ENCODE measurements around the gene SLC8A1. TPM values are rescaled to one million over a fixed set of nuclear protein-coding genes. Genes with fewer than 3 reads are reported as not detected.

Gene SLC8A1
- total RNA-seq, 1 donor from 2014 or later = 4.2 TPM

DNA sequence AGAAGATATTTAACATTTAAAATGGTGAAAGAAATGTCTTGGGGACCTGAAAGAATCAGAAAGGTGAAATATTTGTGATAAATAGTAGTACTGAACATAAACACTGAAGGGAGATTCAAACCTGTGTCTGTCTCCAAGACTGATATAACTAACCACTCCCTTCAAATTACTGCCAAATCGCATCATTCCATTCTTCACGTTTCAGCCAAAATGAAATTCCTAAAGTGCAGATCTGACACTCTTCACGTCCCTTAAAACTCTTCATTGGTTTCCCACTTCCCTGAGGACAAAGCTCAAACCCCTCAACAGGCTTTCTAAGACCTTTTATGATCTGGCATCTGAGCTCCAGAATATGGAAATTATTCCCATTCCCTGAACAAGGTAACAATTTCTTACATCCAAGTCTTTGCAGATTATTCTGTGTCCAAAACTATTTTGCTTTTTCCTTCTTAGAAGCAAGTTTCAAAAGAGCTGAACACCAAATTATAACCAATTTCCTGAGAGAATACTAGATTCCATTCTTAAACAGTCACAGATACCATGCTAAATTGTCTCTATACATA is 18.9 kb downstream of the SLC8A1 start:
- Mint-ChIP-seq H3K4me1 (no peaks in the 10 kb centered on the region), H3K27ac (ENCODE audit: unreplicated experiment) (no peak overlapping the region), H3K4me3 (no peak overlapping the region), H3K9me3 (no peaks in the 10 kb centered on the region), H3K36me3 (ENCODE audit: low read depth) (no peaks in the 10 kb centered on the region), H3K27me3 (ENCODE audit: low read depth) (no peaks in the 10 kb centered on the region)
- TF ChIP-seq, protein P1, sequence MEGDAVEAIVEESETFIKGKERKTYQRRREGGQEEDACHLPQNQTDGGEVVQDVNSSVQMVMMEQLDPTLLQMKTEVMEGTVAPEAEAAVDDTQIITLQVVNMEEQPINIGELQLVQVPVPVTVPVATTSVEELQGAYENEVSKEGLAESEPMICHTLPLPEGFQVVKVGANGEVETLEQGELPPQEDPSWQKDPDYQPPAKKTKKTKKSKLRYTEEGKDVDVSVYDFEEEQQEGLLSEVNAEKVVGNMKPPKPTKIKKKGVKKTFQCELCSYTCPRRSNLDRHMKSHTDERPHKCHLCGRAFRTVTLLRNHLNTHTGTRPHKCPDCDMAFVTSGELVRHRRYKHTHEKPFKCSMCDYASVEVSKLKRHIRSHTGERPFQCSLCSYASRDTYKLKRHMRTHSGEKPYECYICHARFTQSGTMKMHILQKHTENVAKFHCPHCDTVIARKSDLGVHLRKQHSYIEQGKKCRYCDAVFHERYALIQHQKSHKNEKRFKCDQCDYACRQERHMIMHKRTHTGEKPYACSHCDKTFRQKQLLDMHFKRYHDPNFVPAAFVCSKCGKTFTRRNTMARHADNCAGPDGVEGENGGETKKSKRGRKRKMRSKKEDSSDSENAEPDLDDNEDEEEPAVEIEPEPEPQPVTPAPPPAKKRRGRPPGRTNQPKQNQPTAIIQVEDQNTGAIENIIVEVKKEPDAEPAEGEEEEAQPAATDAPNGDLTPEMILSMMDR (conservative IDR thresholded peaks at IDR 0.05) = no peak
- no peak for DNase-seq (ENCODE audit: low read depth, low spot score)

- Mint-ChIP-seq H3K27ac (ENCODE audit: unreplicated experiment) (no peak overlapping the region), H3K4me1 (no peaks in the 10 kb centered on the region), H3K27me3 (ENCODE audit: low read depth) (no peaks in the 10 kb centered on the region), H3K9me3 (no peaks in the 10 kb centered on the region), H3K4me3 (no peak overlapping the region), H3K36me3 (ENCODE audit: low read depth) (no peaks in the 10 kb centered on the region)
- no peak for DNase-seq (ENCODE audit: low read depth, low spot score)
- TF ChIP-seq, protein P1 (conservative IDR thresholded peaks at IDR 0.05) = no peak
Measured at GRCh38 chr2:40431600-40431955, 20.3 kb downstream of the SLC8A1 start.

DNA sequence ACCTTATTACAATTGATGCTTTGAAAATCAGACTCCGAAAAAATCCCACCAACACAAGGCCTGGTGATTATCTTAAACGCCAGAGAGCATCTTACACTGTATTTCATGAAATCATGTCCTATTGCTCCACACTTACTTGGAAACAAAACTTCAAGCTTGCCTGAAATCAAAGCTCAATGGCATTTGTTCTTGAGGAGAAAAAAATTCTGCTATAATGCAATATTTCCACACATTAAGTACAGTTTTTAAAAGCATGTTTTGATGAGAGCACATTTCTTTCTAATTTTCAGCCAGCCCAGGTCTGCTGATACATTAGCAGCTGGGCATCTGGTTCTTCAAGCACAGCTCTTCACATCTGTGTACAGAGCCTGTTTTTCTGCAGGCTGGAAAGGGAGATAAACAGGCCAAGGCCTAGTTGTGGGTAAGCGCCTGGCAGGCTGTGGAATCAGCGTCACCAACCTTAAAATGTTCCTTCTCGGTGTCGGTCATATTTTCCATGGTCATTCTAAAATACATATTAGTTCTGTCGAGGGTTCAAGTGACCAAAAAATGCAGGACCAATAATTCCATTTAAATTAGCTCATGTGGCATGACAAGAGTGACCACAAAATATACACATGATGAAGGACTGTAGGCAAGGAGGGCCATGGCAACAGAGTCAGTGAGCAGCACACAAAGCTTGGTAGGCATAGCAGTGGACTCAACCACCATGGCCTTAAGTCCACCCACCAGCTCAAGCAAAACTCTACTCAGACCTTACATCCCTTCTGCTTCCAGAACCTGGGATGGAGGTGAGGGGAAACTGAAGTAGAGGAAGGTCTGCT is 20.9 kb downstream of the SLC8A1 start:
- Mint-ChIP-seq H3K9me3 (no peaks in the 10 kb centered on the region), H3K27ac (ENCODE audit: unreplicated experiment) (no peak overlapping the region), H3K4me1 (no peaks in the 10 kb centered on the region), H3K36me3 (ENCODE audit: low read depth) (no peaks in the 10 kb centered on the region), H3K4me3 (no peak overlapping the region), H3K27me3 (ENCODE audit: low read depth) (no peaks in the 10 kb centered on the region)
- TF ChIP-seq, protein P1 (conservative IDR thresholded peaks at IDR 0.05) = no peak
- DNase-seq (ENCODE audit: low read depth, low spot score) = no peak

DNA sequence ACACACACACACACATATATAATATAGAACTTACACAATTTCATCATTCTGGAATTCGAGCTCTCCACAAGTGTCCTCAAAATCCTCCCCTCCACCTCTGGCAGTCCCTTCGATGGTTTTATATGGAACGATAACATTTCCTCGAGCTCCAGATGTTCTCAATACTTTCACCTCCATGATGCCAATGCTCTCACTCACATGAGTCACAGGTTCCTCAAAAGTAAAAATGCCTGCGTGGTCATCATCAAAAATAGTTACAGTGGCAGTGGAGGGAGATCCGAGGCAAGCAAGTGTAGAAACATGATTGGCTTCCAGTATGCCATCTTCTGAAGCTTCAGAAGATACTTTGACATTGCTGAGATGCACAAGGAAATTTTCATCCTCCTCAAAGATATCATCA is 23.5 kb downstream of the SLC8A1 start:
- TF ChIP-seq, protein P1 (conservative IDR thresholded peaks at IDR 0.05) = no peak
- Mint-ChIP-seq H3K27me3 (ENCODE audit: low read depth) (no peaks in the 10 kb centered on the region), H3K4me3 (no peak overlapping the region), H3K9me3 (no peaks in the 10 kb centered on the region), H3K36me3 (ENCODE audit: low read depth) (no peaks in the 10 kb centered on the region), H3K4me1 (no peaks in the 10 kb centered on the region), H3K27ac (ENCODE audit: unreplicated experiment) (no peak overlapping the region)
- DNase-seq (ENCODE audit: low read depth, low spot score) = no peak

DNA sequence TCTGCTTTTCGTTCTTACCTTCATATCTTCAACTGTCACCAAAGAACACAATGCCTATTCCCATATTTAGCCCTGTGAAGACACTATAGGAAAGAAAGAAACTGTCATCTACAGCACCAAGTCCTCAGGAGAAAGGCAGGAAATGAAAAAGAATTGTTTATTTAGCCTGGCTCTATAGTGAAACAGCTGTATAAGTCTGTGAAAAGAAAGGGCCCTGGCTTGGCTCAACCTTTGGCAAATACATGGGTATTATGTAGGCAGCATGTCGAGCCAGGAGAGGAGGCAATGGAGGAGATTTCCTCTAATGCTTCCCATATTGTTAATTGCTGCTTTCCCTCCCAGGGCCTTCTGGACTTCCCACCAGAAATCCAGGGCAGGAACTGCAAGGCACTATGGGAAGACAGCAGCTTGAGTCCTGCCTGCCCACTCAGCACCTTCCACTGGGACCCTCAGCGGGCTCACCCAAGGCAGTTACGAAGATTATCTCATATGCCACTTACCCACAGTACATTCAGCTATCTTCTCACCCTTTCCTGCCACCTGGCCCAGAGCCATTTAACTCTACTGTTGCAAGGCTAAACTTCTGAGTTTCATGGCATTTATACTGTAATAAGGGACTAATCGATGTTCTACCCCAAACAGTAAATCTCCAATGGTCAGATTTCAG is 30.1 kb downstream of the SLC8A1 start:
- Mint-ChIP-seq H3K27ac (ENCODE audit: unreplicated experiment) (no peak overlapping the region), H3K4me1 (no peaks in the 10 kb centered on the region), H3K9me3 (no peaks in the 10 kb centered on the region), H3K36me3 (ENCODE audit: low read depth) (no peaks in the 10 kb centered on the region), H3K4me3 (no peak overlapping the region), H3K27me3 (ENCODE audit: low read depth) (no peaks in the 10 kb centered on the region)
- DNase-seq (ENCODE audit: low read depth, low spot score) = no peak
- TF ChIP-seq, protein P1 (conservative IDR thresholded peaks at IDR 0.05) = no peak

Measured in neural crest cell (in vitro differentiated cells).